ENCODE data around the gene ANKRD23.
"Not testable (repeated sequence)": the region's sequence is repeated elsewhere in the genome, so short reads cannot be mapped to it uniquely, and the experiment has no call there.

Gene ANKRD23

DNA sequence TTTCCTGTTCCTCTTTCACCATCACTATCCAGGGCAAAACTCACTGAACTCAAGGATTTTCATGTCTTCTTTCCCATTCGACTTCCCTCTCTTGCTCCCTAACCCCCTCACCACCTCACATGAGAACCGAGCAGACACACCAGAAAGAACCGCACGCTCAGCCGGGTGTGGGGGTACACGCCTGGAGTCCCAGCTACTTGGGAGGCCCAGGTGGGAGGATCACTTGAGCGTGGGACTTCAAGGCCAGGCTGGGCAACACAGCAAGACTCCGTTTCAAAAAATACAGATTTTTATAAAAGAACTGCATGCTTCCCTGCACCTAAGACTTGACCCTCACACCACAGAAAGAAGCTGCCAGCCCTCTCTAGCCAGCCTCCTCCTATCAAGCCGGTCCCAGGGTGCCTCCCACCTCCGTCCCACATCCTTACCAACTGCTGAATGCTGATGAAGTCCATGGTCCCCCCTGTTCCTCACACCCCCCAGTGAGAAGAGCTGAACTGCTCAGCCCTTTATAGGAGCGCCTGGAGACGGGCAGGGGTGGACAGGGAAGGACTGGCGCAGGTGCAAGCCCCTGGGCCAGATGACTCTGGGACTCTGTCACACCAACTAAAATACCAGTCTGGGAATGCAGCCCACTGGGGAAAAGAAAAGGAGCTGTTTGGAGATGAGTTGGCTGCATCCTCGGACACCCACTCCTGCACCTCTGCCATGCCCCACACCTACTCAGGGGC is at the start of gene ANKRD23:
ANKRD23 (minus strand) TSS at position 484 of the 731 bp plus-strand sequence; CDS start at position 455, 29 bp downstream.
- DNase-seq (ENCODE audit: low spot score in 2 of 2), result no peak
- Mint-ChIP-seq H3K27ac (peak within 1 kb of the TSS; percentile 73), H3K36me3 (peaks cover 68% of the 10 kb centered on the region), H3K4me1 (peaks cover 33% of the 10 kb centered on the region), H3K9me3 (no peaks in the 10 kb centered on the region), H3K4me3 (no peak within 1 kb of the TSS)
- no peak for ATAC-seq

DNA sequence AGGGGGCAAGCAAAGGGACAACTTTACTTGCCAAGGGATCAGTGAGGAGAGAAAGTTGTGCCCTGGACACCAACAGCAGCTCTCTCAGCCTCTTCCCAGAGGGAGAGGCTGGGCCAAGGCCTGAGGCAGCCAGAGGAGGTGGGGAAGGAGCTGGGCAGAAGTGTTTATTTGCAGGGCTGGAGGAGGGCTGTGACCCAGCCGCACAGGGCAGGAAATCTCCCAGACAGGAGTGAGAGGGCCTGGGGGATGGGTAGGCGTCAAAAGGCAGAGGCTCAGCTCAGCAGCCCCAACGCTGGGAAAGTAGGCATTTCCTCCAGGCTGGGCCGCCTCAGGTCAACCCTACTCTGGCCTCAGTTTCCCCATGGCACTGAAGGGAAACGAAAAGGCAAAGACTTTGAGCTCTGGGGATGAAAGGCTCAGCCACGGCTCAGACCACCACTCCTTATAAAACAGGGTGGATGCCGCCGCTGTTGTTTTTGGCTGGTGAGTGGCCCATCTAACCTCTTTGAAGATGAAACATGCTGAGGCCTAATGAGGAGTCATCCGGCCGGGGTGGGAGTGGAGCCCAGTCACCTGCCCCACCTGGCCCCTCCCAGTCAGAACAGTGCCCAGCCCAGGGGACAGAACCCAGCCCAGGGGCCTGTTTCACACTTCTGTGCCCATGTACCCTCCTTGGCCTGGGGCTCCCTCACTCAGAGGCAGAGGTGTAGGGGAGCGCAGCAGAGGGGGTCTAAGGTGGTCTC is 47.9 kb upstream of the ANKRD23 start:
- H3K4me3 Mint-ChIP-seq, result no peak overlapping the region
- no peak for ATAC-seq
- peak overlapping the region; percentile 77 for H3K27ac Mint-ChIP-seq
- no peaks in the 10 kb centered on the region for H3K9me3 Mint-ChIP-seq
- peaks cover 49% of the 10 kb centered on the region for H3K4me1 Mint-ChIP-seq
- no peak for DNase-seq (ENCODE audit: low spot score in 2 of 2)
- peaks cover 6% of the 10 kb centered on the region for H3K36me3 Mint-ChIP-seq

DNA sequence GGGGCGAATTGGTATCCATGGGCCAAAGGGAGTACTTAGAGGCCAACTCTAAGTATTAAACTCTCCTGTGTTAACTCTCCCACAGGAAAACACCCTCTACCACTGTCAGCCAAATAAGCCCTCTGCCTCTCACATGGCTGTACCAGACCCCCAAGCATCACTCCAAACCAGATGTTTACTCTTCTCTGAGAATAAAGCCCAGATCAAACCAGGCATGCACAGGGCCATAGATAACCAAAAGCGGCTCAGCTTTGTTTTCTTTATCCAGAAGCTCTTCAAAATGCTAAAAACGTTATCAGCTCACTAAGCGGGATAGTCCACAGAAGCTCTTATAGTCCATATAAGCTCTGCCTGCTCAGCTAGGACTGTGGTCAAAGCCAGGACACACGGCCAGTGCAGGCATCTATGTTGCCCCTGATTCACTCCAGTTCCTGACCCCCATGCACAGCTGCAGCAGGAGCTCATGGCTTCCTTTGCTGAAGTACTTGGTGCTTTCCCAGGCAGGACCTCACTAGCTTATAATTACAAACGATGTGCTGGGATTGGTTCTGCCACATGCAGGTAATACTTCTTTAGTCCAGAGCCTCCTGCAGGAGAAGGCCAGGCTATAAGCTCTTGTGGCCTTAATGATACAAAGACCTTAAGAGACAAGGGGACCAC is 47.0 kb upstream of the ANKRD23 start:
- Mint-ChIP-seq H3K9me3 (no peaks in the 10 kb centered on the region), H3K27ac (peak overlapping the region; percentile 77), H3K36me3 (peaks cover 6% of the 10 kb centered on the region), H3K4me3 (no peak overlapping the region), H3K4me1 (peaks cover 41% of the 10 kb centered on the region)
- DNase-seq (ENCODE audit: low spot score in 2 of 2) (no peak), ATAC-seq (no peak)

DNA sequence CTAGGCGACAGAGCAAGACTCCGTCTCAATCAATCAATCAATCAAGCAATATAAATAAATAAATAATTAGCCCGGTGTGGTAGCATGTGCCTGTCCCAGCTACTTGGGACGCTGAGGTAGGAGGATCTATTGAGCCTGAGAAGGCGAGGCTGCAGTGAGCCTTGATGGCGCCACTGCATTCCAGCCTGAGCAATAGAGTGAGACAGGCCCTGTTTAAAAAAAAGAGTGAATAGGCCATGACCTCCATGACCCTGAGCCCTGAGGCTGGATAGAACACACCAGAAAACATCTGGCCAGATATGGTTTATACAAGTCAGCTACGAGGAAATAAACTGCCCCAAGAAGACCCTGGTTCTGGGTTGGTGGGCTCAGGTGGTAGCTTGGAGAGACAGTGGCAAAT is 46.4 kb upstream of the ANKRD23 start:
- no peak for DNase-seq (ENCODE audit: low spot score in 2 of 2)
- Mint-ChIP-seq H3K9me3 (no peaks in the 10 kb centered on the region), H3K36me3 (peaks cover 6% of the 10 kb centered on the region), H3K4me1 (peaks cover 39% of the 10 kb centered on the region), H3K4me3 (no peak overlapping the region), H3K27ac (no peak overlapping the region)
- no peak for ATAC-seq

DNA sequence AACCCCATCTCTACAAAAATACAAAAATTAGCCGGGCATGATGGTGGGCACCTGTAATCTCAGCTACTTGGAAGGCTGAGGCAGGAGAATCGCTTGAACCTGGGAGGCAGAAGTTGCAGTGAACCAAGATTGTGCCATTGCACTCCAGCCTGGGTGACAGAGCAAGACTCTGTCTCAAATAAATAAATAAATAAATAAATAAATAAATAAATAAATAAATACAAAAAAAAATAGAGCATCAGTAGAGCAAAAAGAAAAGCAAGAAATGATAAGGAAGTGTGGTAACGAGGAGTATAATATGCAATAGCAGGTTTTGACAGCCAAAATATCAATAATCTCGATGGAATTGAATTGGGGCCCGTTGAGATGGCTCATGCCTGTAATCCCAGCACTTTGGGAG is 45.7 kb upstream of the ANKRD23 start:
- ATAC-seq; H3K36me3 Mint-ChIP-seq; H3K4me3 Mint-ChIP-seq; H3K9me3 Mint-ChIP-seq; H3K27ac Mint-ChIP-seq; DNase-seq (ENCODE audit: low spot score in 2 of 2): not testable (repeated sequence)
- peaks cover 33% of the 10 kb centered on the region for H3K4me1 Mint-ChIP-seq

DNA sequence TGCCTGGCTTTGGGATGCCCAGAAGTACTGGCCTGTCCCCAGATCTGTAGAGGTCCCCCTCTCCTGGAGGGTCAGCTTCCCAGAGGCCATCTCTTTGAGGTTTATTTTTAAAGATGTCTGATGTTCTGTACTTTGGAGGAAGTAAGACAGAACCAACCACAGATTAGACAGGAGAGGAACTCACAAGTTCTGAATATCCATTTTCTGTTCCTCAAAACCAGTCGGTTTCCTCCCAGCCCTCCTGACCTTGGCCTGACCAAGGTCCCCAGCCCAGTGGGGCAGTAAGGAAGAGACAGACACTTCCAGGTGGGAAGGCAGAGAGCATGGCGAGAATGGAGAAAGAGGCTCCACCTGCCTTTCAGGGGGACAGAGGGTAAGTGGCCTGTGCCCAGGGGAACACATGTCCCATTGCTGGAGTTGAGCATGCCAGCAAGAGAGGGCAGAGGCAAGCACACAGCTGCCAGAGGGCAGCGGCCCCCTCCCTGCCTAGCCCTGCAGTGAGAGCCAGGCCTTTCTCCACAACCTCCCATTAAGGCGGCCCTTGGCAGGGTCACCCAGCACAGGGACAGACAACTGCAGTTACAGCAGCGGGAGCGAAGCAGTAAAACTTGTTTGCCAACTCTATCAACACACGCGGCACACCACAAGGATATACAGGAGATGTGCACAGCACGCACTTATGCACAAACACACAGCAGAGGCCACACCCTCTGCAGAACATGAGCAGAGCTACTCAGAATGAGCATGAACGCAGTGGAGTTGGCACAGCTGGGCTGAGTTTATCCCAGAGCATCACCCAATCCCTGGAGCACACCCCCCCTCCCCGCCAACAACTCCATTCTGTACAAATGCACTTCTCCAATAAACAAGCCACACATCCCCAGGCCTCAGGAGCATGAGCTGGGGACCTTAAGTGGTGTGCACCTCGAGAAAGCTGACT is 44.5 kb upstream of the ANKRD23 start:
- DNase-seq (ENCODE audit: low spot score in 2 of 2), result no peak
- peak overlapping the region; percentile 29 for H3K27ac Mint-ChIP-seq
- peaks cover 33% of the 10 kb centered on the region for H3K4me1 Mint-ChIP-seq
- no peaks in the 10 kb centered on the region for H3K36me3 Mint-ChIP-seq
- no peaks in the 10 kb centered on the region for H3K9me3 Mint-ChIP-seq
- H3K4me3 Mint-ChIP-seq, result no peak overlapping the region
- no peak for ATAC-seq

DNA sequence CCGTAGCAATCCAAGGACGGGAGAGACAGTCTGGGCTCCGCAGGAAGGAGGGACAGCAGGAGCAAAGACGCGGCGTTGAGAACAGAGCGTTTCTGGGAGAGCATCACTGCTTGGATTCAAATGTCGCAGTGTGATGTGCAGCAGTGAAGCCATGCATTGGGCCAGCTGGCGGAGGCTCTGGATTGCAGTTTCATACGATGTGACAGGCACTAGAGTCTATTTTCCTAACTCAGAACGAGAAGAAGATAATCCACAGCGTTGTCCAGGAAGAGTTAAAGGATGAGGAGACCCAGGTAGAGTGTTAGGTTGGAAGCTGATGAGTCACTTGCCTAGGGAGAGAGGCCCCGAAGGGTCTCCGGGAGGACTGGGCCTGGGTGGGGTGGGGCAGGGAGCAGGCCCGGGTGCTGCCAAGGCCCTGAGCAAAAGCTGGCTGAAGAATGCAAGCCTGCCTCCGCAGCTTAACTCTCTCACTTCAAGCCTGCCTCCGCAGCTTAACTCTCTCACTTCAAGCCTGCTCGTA is 43.7 kb upstream of the ANKRD23 start:
- DNase-seq (ENCODE audit: low spot score in 2 of 2), result no peak
- Mint-ChIP-seq H3K4me3 (no peak overlapping the region), H3K36me3 (no peaks in the 10 kb centered on the region), H3K9me3 (no peaks in the 10 kb centered on the region), H3K4me1 (peaks cover 29% of the 10 kb centered on the region), H3K27ac (no peak overlapping the region)
- ATAC-seq, result no peak

DNA sequence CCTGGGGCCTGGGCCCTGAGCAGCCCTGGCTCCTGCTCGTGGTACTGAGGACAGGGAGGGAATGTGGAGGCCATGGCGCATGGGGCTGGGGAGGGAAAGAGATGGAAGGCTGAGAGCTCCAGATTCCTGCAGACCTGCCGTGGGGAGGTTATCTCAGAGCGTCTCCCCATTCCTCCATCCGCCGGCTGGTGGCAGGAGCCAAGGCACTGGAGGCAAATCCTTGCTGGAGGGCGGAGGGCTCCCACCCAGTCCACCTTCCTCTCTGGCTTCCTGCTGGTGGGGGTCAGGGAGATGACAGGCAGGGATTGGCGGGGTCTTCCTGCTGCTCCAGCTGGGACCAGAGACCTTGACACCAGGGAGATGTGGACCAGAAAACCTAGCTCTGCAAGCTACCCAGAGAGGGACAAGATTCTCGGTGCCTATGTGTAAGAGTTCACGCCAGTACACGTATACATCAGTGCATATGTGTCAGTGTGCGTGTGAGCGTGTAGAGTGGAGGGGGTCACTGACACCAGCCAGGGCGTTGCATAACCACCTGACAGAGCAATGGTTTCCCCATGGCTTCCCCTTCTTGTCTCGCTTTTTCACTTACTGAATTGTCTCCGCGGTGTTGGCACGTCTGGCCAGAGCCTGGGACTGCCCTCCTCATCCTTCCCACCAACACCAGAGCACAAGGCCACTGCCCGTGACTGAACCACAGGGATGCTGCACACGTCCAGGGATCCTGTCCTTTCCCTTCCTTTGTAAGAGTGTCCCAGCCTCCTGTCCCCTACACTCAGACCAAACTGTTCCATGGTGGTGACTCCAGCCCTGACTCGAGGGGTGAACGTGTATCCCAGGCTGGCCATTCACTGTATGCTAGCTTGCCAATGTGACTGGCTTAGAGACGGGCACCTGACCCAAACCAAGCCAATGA is 41.9 kb upstream of the ANKRD23 start:
- H3K4me3 Mint-ChIP-seq, result no peak overlapping the region
- ATAC-seq, result no peak
- no peaks in the 10 kb centered on the region for H3K9me3 Mint-ChIP-seq
- H3K36me3 Mint-ChIP-seq, result no peaks in the 10 kb centered on the region
- H3K4me1 Mint-ChIP-seq, result peaks cover 13% of the 10 kb centered on the region
- no peak for DNase-seq (ENCODE audit: low spot score in 2 of 2)
- H3K27ac Mint-ChIP-seq, result peak overlapping the region; percentile 78

DNA sequence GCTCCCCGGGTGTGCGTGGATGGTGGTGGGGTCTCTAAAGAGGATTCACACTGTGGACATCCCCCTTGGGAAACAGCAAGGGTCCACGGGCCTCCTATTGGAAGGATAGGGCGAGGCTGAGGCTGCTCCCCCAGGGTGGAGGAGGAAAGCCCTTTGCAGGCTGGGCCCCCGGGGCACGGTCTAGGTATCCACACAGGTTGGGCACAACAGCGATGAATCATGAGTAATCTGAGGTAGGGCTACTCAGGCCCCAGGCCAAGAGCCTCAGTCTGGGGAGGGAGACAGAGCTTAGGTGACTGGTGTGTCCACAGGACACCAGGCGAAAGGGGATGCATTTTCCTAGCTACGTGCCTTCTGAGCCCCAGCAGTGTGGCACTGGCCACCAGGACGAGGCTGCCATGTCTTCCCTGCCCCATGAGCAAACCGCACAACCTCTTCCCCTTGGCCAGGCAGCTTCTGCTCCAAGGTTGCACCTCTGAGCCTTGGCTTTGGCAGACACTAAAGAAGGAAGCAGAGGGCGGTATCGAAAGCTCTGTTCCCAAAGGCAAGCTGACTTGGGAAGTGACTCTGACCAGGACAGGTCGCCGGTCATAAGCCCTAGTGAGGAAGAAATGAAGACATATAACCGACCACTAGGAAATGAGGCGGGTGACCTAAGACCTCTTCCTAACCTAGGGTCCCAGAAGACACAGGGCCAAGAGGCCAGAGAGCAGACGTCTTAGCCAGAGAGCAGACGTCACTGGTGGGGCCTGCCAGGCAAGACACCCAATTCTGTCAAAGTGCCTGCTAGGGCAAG is 40.7 kb upstream of the ANKRD23 start:
- H3K4me1 Mint-ChIP-seq, result peaks cover 12% of the 10 kb centered on the region

DNA sequence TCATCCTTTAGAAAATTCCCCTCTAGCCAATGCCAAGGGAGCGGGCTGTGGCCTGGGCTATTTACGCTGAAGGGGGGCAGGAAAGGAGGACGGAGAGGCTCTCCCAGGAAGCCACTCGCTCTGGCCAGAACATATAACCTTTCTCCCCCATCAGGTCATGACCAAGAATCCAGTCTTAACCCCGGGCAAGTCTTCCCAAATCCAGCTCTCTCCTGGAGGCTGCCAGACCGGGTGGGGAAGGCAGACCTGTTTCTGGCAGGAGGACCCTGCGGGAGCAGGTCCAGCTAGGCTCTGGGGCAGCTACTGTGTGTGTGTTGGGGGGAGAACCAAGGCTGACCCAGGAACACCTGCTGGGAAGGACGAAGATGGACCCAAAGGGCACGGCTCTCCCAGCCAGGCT is 39.5 kb upstream of the ANKRD23 start:
- Mint-ChIP-seq H3K36me3 (no peaks in the 10 kb centered on the region), H3K9me3 (no peaks in the 10 kb centered on the region), H3K4me3 (no peak overlapping the region), H3K27ac (no peak overlapping the region), H3K4me1 (peaks cover 10% of the 10 kb centered on the region)
- ATAC-seq, result no peak
- DNase-seq (ENCODE audit: low spot score in 2 of 2), result no peak

More for the DNA sequence above, 40.7 kb upstream of the ANKRD23 start:
- H3K4me3 Mint-ChIP-seq, result no peak overlapping the region
- H3K27ac Mint-ChIP-seq, result no peak overlapping the region
- ATAC-seq, result no peak
- H3K36me3 Mint-ChIP-seq, result no peaks in the 10 kb centered on the region
- no peaks in the 10 kb centered on the region for H3K9me3 Mint-ChIP-seq
- no peak for DNase-seq (ENCODE audit: low spot score in 2 of 2)

DNA sequence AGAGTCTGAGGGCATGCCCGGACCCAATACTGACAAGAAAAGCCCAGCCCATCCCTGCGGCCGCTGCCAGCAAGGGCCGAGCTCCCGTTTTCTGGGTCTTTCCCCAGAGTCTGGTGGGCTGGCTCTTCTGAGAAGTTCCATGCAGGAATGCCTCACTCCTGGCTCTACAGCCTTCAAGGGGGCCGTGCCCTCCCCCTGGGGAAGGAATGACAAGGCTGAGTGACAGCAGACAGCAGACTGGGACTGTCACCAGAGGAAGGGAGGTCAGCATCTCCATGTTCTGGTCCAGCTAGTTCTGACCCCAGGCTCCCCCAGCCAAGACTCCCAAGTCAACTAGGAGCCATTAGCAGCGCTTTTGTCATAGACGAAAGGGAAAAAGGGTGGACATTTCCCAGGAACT is 39.1 kb upstream of the ANKRD23 start:
- H3K4me1 Mint-ChIP-seq, result peaks cover 6% of the 10 kb centered on the region
- H3K9me3 Mint-ChIP-seq, result no peaks in the 10 kb centered on the region
- H3K4me3 Mint-ChIP-seq, result no peak overlapping the region
- no peaks in the 10 kb centered on the region for H3K36me3 Mint-ChIP-seq
- H3K27ac Mint-ChIP-seq, result no peak overlapping the region
- ATAC-seq (no peak), DNase-seq (ENCODE audit: low spot score in 2 of 2) (no peak)

DNA sequence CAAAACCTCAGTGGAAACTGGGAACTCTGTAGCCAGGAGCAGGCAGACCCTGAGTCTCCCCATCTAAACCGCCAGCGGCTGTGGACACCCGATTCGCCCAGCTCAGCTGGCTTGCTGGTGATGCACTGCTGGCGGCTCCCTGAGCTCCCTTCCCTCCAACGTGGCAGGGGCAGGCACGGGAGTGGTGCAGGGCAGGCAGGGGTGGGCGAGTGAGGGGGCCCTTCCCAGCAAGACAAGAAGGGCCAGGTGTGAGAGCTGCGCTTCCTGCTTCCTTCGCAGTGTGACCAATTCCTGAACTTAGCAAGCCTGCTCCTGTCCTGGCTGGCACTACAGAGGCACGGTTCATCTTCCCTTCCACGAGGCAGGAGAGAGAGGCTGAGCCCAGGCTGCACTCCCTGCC is 38.4 kb upstream of the ANKRD23 start:
- Mint-ChIP-seq H3K27ac (no peak overlapping the region), H3K4me3 (no peak overlapping the region), H3K4me1 (peaks cover 2% of the 10 kb centered on the region), H3K9me3 (no peaks in the 10 kb centered on the region), H3K36me3 (no peaks in the 10 kb centered on the region)
- ATAC-seq (no peak), DNase-seq (ENCODE audit: low spot score in 2 of 2) (no peak)
